K562 (cell line): ENCODE results near the gene COL10A1. TPM values are rescaled to one million over a fixed set of nuclear protein-coding genes. Genes with fewer than 3 reads are reported as not detected.

ENCODE experiments used
- CBFA2T3 ChIP-seq: fragments of 450-650 bp; IDR thresholded peaks from 2 replicates; pipeline ENCODE4 v1.6.1; 2017
- DIDO1 ChIP-seq: fragments of 450-650 bp; IDR thresholded peaks from 2 replicates; pipeline ENCODE4 v1.6.1; 2016; ENCODE audit warnings: low read depth, missing biosample characterization, missing genetic modification characterization
- DMBX1 ChIP-seq: fragments of 250-450 bp; sonication (Bioruptor Pico); IDR thresholded peaks from 2 replicates; pipeline ENCODE4 v1.8.0; 2022; ENCODE audit warnings: inconsistent platforms, mild to moderate bottlenecking, moderate library complexity, borderline replicate concordance
- DPF2 ChIP-seq: fragments of 450-650 bp; IDR thresholded peaks from 2 replicates; pipeline ENCODE4 v1.6.1; 2016
- ETV6 ChIP-seq, 3 experiments: fragments of 150-350 bp in 1 of 3; sonication (generic) in 1 of 3; formaldehyde crosslinking in 1 of 3; IDR thresholded peaks; 2 replicates each; pipeline versions ENCODE4 v1.6.1 to v1.8.0; 2014 to 2022; ENCODE audit warnings: borderline replicate concordance in 2 of 3, low read depth in 2 of 3, antibody characterized with exemption in 1 of 3, low read length in 1 of 3, mild to moderate bottlenecking in 1 of 3, missing genetic modification reagents in 1 of 3
- LCOR ChIP-seq: sonication (generic); formaldehyde crosslinking; IDR thresholded peaks from 2 replicates; pipeline ENCODE4 v1.8.0; 2022; ENCODE audit warnings: mild to moderate bottlenecking, missing genetic modification reagents
- MEF2A ChIP-seq: IDR thresholded peaks from 2 replicates; pipeline ENCODE4 v1.6.1; 2011; ENCODE audit warnings: low read depth, mild to moderate bottlenecking, low read length, moderate library complexity; ENCODE audit not compliant: control insufficient read depth
- MEF2D ChIP-seq: conservative IDR thresholded peaks from 2 replicates; pipeline ENCODE4 v1.6.1; 2016; ENCODE audit warnings: low read depth, missing genetic modification characterization, missing compliant biosample characterization
- MGA ChIP-seq: fragments of 450-650 bp; IDR thresholded peaks from 2 replicates; pipeline ENCODE4 v1.6.1; 2016; ENCODE audit warnings: mild to moderate bottlenecking, moderate library complexity
- NR3C1 ChIP-seq: sonication (generic); formaldehyde crosslinking; IDR thresholded peaks from 2 replicates; pipeline ENCODE4 v1.8.1; 2022; ENCODE audit warnings: missing genetic modification reagents
- ZBTB33 ChIP-seq: sonication (generic); formaldehyde crosslinking; IDR thresholded peaks from 2 replicates; pipeline ENCODE4 v1.8.1; 2023; ENCODE audit warnings: mild to moderate bottlenecking, missing genetic modification reagents
- ZNF507 ChIP-seq: conservative IDR thresholded peaks from 2 replicates; pipeline ENCODE4 v1.6.1; 2017; ENCODE audit warnings: missing genetic modification characterization, missing compliant biosample characterization
- ZNF511 ChIP-seq: sonication (generic); formaldehyde crosslinking; IDR thresholded peaks from 2 replicates; pipeline ENCODE4 v1.8.0; 2022; ENCODE audit warnings: mild to moderate bottlenecking, missing genetic modification reagents
- polyA plus RNA-seq, 8 experiments: library from polyadenylated mRNA; depleted of rRNA in 4 of 8; stranded (reverse) in 5 of 8; unstranded in 3 of 8; fragments of >200 nt; fragmentation: Nextera tagmentation in 2 of 8; fragmentation: Illumina TruSeq in 1 of 8; extraction: Ambion mirVana in 2 of 8; extraction: Trizol in 1 of 8; gene quantifications; 2 replicates each; pipeline versions ENCODE4 v1.2.1 to v1.2.3, GENCODE V29; 2011 to 2014; ENCODE audit warnings: inconsistent platforms in 1 of 8, missing spikeins in 1 of 8
- total RNA-seq, 7 experiments: library from RNA; depleted of rRNA in 6 of 7; stranded (reverse); fragments of >200 nt in 6 of 7; fragmentation: Illumina TruSeq in 2 of 7; extraction: Trizol in 2 of 7; gene quantifications; 2 replicates each; pipeline versions ENCODE4 v1.2.1 to v1.2.3, GENCODE V29; 2011 to 2021; ENCODE audit warnings: low replicate concordance in 1 of 7

The COL10A1 gene
- total and polyA plus RNA-seq, 9 of the 15 experiments (the other 6 are each of a cell fraction or from before 2014, with no cell fraction given): 0.06 to 0.08 TPM; not detected in 7

GRCh38 chr6:116096979-116097816 is 28.7 kb downstream of the COL10A1 start (continued):
- TF ChIP-seq MGA (no peak), ZBTB33 (CRISPR knock-in tag) (no peak), ETV6 (IDR thresholded peaks at IDR 0.05; ENCODE audit: borderline replicate concordance in 1 of 2, low read depth in 2 of 2, low read length in 1 of 2) (no peak), ETV6 (CRISPR knock-in tag; IDR thresholded peaks at IDR 0.05; ENCODE audit: borderline replicate concordance) (no peak), ZNF511 (CRISPR knock-in tag) (no peak), LCOR (CRISPR knock-in tag) (no peak), MEF2D (tag) (no peak), NR3C1 (CRISPR knock-in tag) (no peak), DMBX1 (no peak), DPF2 (no peak), MEF2A (no peak), DIDO1 (tag) (no peak), ZNF507 (tag) (no peak), CBFA2T3 (no peak)
